Liver (tissue), 2 donors: ENCODE results near the gene VN1R4.

Experiments
- CTCF ChIP-seq: fragments of 150-350 bp; IDR thresholded peaks from 2 replicates; pipeline ENCODE4 v1.5.1; 2017; ENCODE audit warnings: improper control_type of control experiment, low read depth, low read length; ENCODE audit not compliant: missing input control
- FOXA2 ChIP-seq: IDR thresholded peaks from 2 replicates; pipeline ENCODE4 v1.6.1; 2016; ENCODE audit warnings: antibody characterized with exemption
- donor health status: healthy.

GRCh38 chr19:53294786-53295441 is 27.4 kb upstream of the VN1R4 start:
- TF ChIP-seq CTCF (no peak), FOXA2 (no peak)
